ENCODE results near the gene SERP2. TPM values are rescaled to one million over a fixed set of nuclear protein-coding genes. Genes with fewer than 3 reads are reported as not detected.

The SERP2 gene
- total and polyA plus RNA-seq, 2 of the 8 experiments (the other 6 are each of a cell fraction or from before 2014, with no cell fraction given) = 2.0 to 2.3 TPM

GRCh38 chr13:44435919-44436510 is 62.4 kb downstream of the SERP2 start (continued):
- TF ChIP-seq SIN3A (conservative IDR thresholded peaks at IDR 0.05 in 1 of 2, IDR thresholded peaks at IDR 0.05 in 1 of 2; ENCODE audit: low read depth in 1 of 2, low read length in 2 of 2) (no peak), JUN (IDR thresholded peaks at IDR 0.05; ENCODE audit: low read depth, low read length) (no peak), RXRA (IDR thresholded peaks at IDR 0.05; ENCODE audit: insufficient read depth, low read depth, low read length) (no peak), CHD7 (IDR thresholded peaks at IDR 0.05; ENCODE audit: insufficient replicate concordance, low read length) (no peak), TAF1 (IDR thresholded peaks at IDR 0.05; ENCODE audit: low read depth, low read length) (no peak), GABPA (IDR thresholded peaks at IDR 0.05; ENCODE audit: borderline replicate concordance, insufficient read depth, low read length) (no peak), YY1 (IDR thresholded peaks at IDR 0.05; ENCODE audit: low read depth, low read length) (no peak), SP2 (IDR thresholded peaks at IDR 0.05; ENCODE audit: low read length) (0 out of 2 replicates have a peak, but pooled peaks have one; percentile 5), HDAC2 (IDR thresholded peaks at IDR 0.05; ENCODE audit: borderline replicate concordance in 1 of 2, low read depth in 2 of 2, low read length in 2 of 2) (no peak), PHF8 (conservative IDR thresholded peaks at IDR 0.05; ENCODE audit: low read depth, low read length) (0 out of 2 replicates have a peak, but pooled peaks have one; percentile 10)
